A549 (cell line): ENCODE data around the gene CD9. TPM values are rescaled to one million over a fixed set of nuclear protein-coding genes. Genes with fewer than 3 reads are reported as not detected.

Experiments
- ATAC-seq, 2 experiments: fragments of 200-7000 bp in 1 of 2; fragments of >200 bp in 1 of 2; cut with Nextera tagmentation in 1 of 2; cut with Tn5 transposase in 1 of 2; 3 replicates each; pipeline versions ENCODE4 v1.8.0 to v1.9.1; 2018 to 2020; ENCODE audit warnings: mild to moderate bottlenecking in 1 of 2, moderate library complexity in 1 of 2
- CTCF ChIA-PET: fragments of 300-600 bp; sonication (Branson Sonifier 250); formaldehyde crosslinking; extraction: SDS; loops from one replicate; lab custom pipeline; 2021; ENCODE audit warnings: antibody characterized with exemption, inconsistent platforms; lab: Yijun Ruan, JAX
- POLR2A ChIA-PET: fragments of 350-600 bp; formaldehyde crosslinking; extraction: SDS; loops from one replicate; lab custom pipeline; 2021; ENCODE audit warnings: antibody characterized with exemption, inconsistent platforms; lab: Yijun Ruan, JAX
- DNase-seq, 2 experiments: peaks; one replicate each; pipeline versions ENCODE4 v3.0.0 to v3.0.0-alpha.2; 2011 to 2016; ENCODE audit warnings: low read depth in 1 of 2, low spot score in 1 of 2
- FAIRE-seq: peaks from 2 replicates; lab custom pipeline; 2011; peaks lifted over from hg19 to GRCh38; lab: Jason Lieb, UNC
- H3K27ac ChIP-seq, 2 experiments: fragments of >200 bp; sonication (Bioruptor Twin); formaldehyde crosslinking; 3 replicates each; pipeline ENCODE4 v1.5.1; 2016 to 2017
- H3K4me1 ChIP-seq: fragments of >200 bp; sonication (Bioruptor Twin); formaldehyde crosslinking; 3 replicates; pipeline ENCODE4 v1.6.1; 2016
- H3K4me2 ChIP-seq: fragments of >200 bp; sonication (Bioruptor Twin); formaldehyde crosslinking; 3 replicates; pipeline ENCODE4 v1.6.1; 2016
- H3K4me3 ChIP-seq: fragments of >200 bp; sonication (Bioruptor Twin); formaldehyde crosslinking; 3 replicates; pipeline ENCODE4 v1.5.1; 2016
- H3K9me3 ChIP-seq: fragments of >200 bp; sonication (Bioruptor Twin); formaldehyde crosslinking; 3 replicates; pipeline ENCODE4 v1.6.1; 2016
- CBX2 ChIP-seq: fragments of 200-600 bp; sonication (generic); IDR thresholded peaks from 2 replicates; pipeline ENCODE4 v1.6.1; 2016; ENCODE audit warnings: low read depth, mild to moderate bottlenecking, borderline replicate concordance
- CEBPB ChIP-seq, 2 experiments: fragments of >200 bp in 1 of 2; sonication (Bioruptor Twin) in 1 of 2; formaldehyde crosslinking in 1 of 2; IDR thresholded peaks; 2 replicates each; pipeline ENCODE4 v1.6.1; 2012 to 2016
- CHD2 ChIP-seq: fragments of 150-350 bp; IDR thresholded peaks from 2 replicates; pipeline ENCODE4 v1.6.1; 2014; ENCODE audit warnings: low read length; ENCODE audit not compliant: partially characterized antibody
- EHF ChIP-seq: fragments of 250-450 bp; sonication (Bioruptor Pico); IDR thresholded peaks from 2 replicates; pipeline ENCODE4 v1.5.0; 2020; ENCODE audit warnings: mild to moderate bottlenecking
- FOSL2 ChIP-seq, 2 experiments: fragments of 450-650 bp in 1 of 2; fragments of >200 bp in 1 of 2; sonication (Bioruptor Twin) in 1 of 2; formaldehyde crosslinking; IDR thresholded peaks; 2 replicates each; pipeline versions ENCODE4 v1.5.0 to v1.6.1; 2016 to 2020; ENCODE audit warnings: mild to moderate bottlenecking in 1 of 2, moderate library complexity in 1 of 2
- GATA3 ChIP-seq: IDR thresholded peaks from 2 replicates; pipeline ENCODE4 v1.6.1; 2012; ENCODE audit warnings: borderline replicate concordance
- HEYL ChIP-seq: fragments of 250-450 bp; sonication (Bioruptor Pico); IDR thresholded peaks from 2 replicates; pipeline ENCODE4 v1.8.0; 2021; ENCODE audit warnings: mild to moderate bottlenecking, moderate library complexity
- HOXB13 ChIP-seq: fragments of 250-450 bp; sonication (Bioruptor Pico); IDR thresholded peaks from 2 replicates; pipeline ENCODE4 v1.5.0; 2020; ENCODE audit warnings: low read depth, mild to moderate bottlenecking, moderate library complexity
- HOXB5 ChIP-seq: fragments of 250-450 bp; sonication (Bioruptor Pico); IDR thresholded peaks from 2 replicates; pipeline ENCODE4 v1.5.0; 2020; ENCODE audit warnings: mild to moderate bottlenecking, moderate library complexity
- JUN ChIP-seq, 2 experiments: fragments of >200 bp; sonication (Bioruptor Twin); formaldehyde crosslinking; IDR thresholded peaks; 2 replicates in 1 of 2; 3 replicates in 1 of 2; pipeline ENCODE4 v1.6.1; 2016 to 2017
- JUNB ChIP-seq: fragments of >200 bp; sonication (Bioruptor Twin); formaldehyde crosslinking; IDR thresholded peaks from 2 replicates; pipeline ENCODE4 v1.6.1; 2016
- KDM1A ChIP-seq: fragments of 200-600 bp; sonication (generic); IDR thresholded peaks from 2 replicates; pipeline ENCODE4 v1.6.1; 2016; ENCODE audit warnings: low read depth, mild to moderate bottlenecking
- MAFK ChIP-seq: fragments of 450-650 bp; IDR thresholded peaks from 2 replicates; pipeline ENCODE4 v1.6.1; 2014; ENCODE audit not compliant: partially characterized antibody
- POLR2A ChIP-seq: IDR thresholded peaks from 2 replicates; pipeline ENCODE4 v1.6.1; 2012; ENCODE audit warnings: mild to moderate bottlenecking, low read length
- RAD21 ChIP-seq, 2 experiments: fragments of >200 bp in 1 of 2; sonication (Bioruptor Twin) in 1 of 2; formaldehyde crosslinking in 1 of 2; IDR thresholded peaks in 1 of 2; conservative IDR thresholded peaks in 1 of 2; 2 replicates in 1 of 2; 3 replicates in 1 of 2; pipeline ENCODE4 v1.6.1; 2012 to 2018; ENCODE audit warnings: inconsistent platforms in 1 of 2
- RARB ChIP-seq: fragments of 250-450 bp; sonication (Bioruptor Pico); IDR thresholded peaks from 2 replicates; pipeline ENCODE4 v1.8.0; 2021; ENCODE audit warnings: mild to moderate bottlenecking, moderate library complexity
- RFX5 ChIP-seq: fragments of 450-650 bp; IDR thresholded peaks from 2 replicates; pipeline ENCODE4 v1.7.1; 2014; ENCODE audit warnings: antibody characterized with exemption, mild to moderate bottlenecking, moderate library complexity
- TFCP2L1 ChIP-seq: fragments of 250-450 bp; sonication (Bioruptor Pico); IDR thresholded peaks from 2 replicates; pipeline ENCODE4 v1.5.0; 2021; ENCODE audit warnings: mild to moderate bottlenecking
- ZFP36 ChIP-seq: fragments of 450-650 bp; IDR thresholded peaks from 2 replicates; pipeline ENCODE4 v1.6.1; 2014; ENCODE audit warnings: borderline replicate concordance; ENCODE audit not compliant: partially characterized antibody
- WGBS: methylation state at CpG from one replicate; pipeline ENCODE4 v1.1.6; 2017; ENCODE audit errors: missing lambda C conversion rate; 5-methylcytosine and 5-hydroxymethylcytosine counted together
- polyA plus RNA-seq, 4 experiments: library from polyadenylated mRNA; depleted of rRNA in 3 of 4; stranded (reverse); fragments of >200 nt; fragmentation: RNase III in 1 of 4; extraction: RNeasy Plus Mini Kit Qiagen cat#74134 plus additional on column Dnase treatment in 1 of 4; gene quantifications; 2 replicates in 3 of 4; 3 replicates in 1 of 4; pipeline ENCODE4 v1.2.3, GENCODE V29; 2011 to 2017
- TF ChIP-seq, protein P1 (sequence below): IDR thresholded peaks from 2 replicates; pipeline ENCODE4 v1.6.1; 2012

The CD9 gene
- polyA plus RNA-seq, 2 of the 4 experiments (the other 2 are of a cell fraction): 116 to 185 TPM

DNA sequence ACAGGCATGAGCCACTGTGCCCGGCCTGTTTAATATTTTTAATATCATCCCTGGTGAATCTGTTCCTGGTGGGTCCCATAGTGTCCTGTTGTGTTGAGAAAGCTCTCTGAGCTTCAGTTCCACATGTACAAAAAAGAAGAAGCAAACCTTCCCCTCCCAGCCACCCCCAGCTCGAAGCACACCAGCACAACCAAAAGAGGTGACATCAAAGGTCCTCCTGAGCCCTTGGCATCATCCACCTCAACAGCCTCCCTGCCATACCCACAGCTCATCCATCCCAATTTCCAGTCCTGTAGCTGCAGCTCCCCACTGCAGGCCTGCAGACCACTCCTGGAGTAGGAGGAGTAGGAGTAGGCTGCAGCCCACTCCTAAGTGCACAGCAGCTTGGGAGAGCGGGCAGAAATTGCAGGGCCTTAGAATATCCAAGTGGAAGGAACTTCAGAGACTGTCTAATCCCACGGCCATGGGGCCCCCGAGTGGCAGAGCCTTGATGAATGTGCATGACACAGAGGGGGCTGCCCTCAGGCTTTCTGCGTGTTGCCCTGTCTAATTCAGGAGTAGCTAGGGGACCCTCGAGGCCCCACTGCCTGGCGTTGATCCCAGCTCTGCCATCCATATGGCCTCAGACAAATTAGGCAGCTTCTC, 36.7 kb upstream of the CD9 start:
- H3K4me1 ChIP-seq: peaks cover 16% of the 10 kb centered on the region
- CTCF ChIA-PET: interaction anchor here (0.7 to 2.0 kb wide), 4 partner anchors 9 to 116 kb away, joined by 3 to 10 read pairs (median 6); no protein-coding TSS in a partner anchor
- no peak for DNase-seq
- no peak for FAIRE-seq
- no peak overlapping the region for H3K4me2 ChIP-seq
- 73% methylated on average over 8 of the region's 8 CpGs for whole genome bisulfite sequencing
- no peak for TF ChIP-seq RAD21 (conservative IDR thresholded peaks at IDR 0.05 in 1 of 2, IDR thresholded peaks at IDR 0.05 in 1 of 2)
- TF ChIP-seq POLR2A: no peak
- no peaks in the 10 kb centered on the region for H3K9me3 ChIP-seq
- no peak overlapping the region for H3K27ac ChIP-seq
- POLR2A ChIA-PET: no interaction called here
- no peak for ATAC-seq
- H3K4me3 ChIP-seq: no peak overlapping the region

DNA sequence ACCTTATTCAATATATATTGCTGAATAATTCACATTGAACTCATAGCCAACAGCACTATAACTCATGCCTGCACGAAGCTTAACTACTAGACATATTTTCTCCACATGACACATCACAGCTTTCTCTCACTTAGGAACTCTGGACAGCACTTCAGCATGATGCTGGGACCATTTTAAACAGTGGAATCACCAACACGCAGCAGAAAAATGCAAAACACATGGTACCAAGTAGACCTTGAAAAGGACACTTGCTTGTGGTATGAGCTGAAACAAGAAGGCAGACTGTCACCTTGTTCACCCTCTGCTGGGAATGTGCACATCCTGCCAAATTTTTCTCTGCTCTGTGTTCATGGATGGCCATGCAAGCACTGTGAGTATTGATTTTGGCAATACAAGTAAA, 34.8 kb upstream of the CD9 start:
- POLR2A ChIA-PET: interaction anchor here (0.6 kb wide), 1 partner anchor 53 kb away, joined by 17 read pairs; no protein-coding TSS in a partner anchor
- FAIRE-seq (no peak), ATAC-seq (no peak), DNase-seq (no peak)
- TF ChIP-seq FOSL2 (IDR thresholded peaks at IDR 0.05): no peak
- no peak for TF ChIP-seq FOSL2 (CRISPR knock-in tag; IDR thresholded peaks at IDR 0.05)
- no peak for TF ChIP-seq RFX5
- H3K4me2 ChIP-seq: no peak overlapping the region
- 61% methylated on average over 2 of the region's 2 CpGs for WGBS
- peaks cover 16% of the 10 kb centered on the region for H3K4me1 ChIP-seq
- no peak overlapping the region for H3K4me3 ChIP-seq
- H3K9me3 ChIP-seq: no peaks in the 10 kb centered on the region
- CTCF ChIA-PET: interaction anchor here (1.1 to 4.9 kb wide), 3 partner anchors 30 to 119 kb away, joined by 3 to 14 read pairs (median 4); no protein-coding TSS in a partner anchor
- H3K27ac ChIP-seq: no peak overlapping the region

DNA sequence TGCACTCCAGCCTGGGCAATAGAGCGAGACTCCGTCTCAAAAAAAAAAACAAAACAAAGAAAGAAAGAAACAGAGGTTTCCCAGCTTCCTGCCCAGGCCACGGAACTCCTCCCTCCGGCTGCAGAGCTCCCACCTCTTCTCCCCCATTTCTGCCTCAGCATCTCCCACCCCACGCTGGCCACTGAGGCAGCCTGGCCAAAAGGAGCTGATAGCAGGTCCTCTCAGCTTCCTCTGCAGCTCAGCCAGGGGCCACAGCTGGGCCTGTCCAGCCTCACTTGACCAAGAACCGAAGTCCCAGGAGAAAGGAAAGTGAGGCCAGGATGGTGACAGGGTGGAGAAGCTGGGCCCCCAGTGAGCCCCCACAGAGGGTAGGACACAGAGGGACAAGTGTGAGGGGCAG, 33.4 kb upstream of the CD9 start:
- Histone ChIP-seq H3K4me3 (no peak overlapping the region), H3K4me2 (peak overlapping the region; percentile 66; the same call in 1 of the 3 replicates), H3K27ac (peak overlapping the region; percentile 18 to 79; a peak in 5 of 6 replicates), H3K4me1 (peaks cover 16% of the 10 kb centered on the region)
- no peak for FAIRE-seq
- ATAC-seq: no peak
- 92% methylated on average over 6 of the region's 6 CpGs for WGBS
- CTCF ChIA-PET: interaction anchor here (0.9 to 4.9 kb wide), 5 partner anchors 17 to 113 kb away, joined by 3 to 14 read pairs (median 4); no protein-coding TSS in a partner anchor
- TF ChIP-seq CBX2: no peak
- TF ChIP-seq CEBPB (IDR thresholded peaks at IDR 0.05): no peak
- no peak for TF ChIP-seq CHD2
- no peak for TF ChIP-seq EHF (CRISPR knock-in tag)
- no peak for TF ChIP-seq GATA3
- TF ChIP-seq RAD21 (conservative IDR thresholded peaks at IDR 0.05 in 1 of 2, IDR thresholded peaks at IDR 0.05 in 1 of 2): no peak
- TF ChIP-seq RARB (CRISPR knock-in tag): no peak
- no peak for TF ChIP-seq HEYL (CRISPR knock-in tag)
- TF ChIP-seq HOXB13 (CRISPR knock-in tag): no peak
- no peak for TF ChIP-seq JUNB
- no peak for TF ChIP-seq JUN (IDR thresholded peaks at IDR 0.05)
- no peak for TF ChIP-seq MAFK
- TF ChIP-seq, protein P1, sequence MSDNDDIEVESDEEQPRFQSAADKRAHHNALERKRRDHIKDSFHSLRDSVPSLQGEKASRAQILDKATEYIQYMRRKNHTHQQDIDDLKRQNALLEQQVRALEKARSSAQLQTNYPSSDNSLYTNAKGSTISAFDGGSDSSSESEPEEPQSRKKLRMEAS: no peak
- no peak for TF ChIP-seq HOXB5 (CRISPR knock-in tag)
- TF ChIP-seq POLR2A: no peak
- TF ChIP-seq, all 56 proteins: peak for 0
- no peaks in the 10 kb centered on the region for H3K9me3 ChIP-seq
- POLR2A ChIA-PET: interaction anchor here (1.1 to 1.5 kb wide), 2 partner anchors 74 to 111 kb away, joined by 3 to 8 read pairs; no protein-coding TSS in a partner anchor
- no peak for DNase-seq

DNA sequence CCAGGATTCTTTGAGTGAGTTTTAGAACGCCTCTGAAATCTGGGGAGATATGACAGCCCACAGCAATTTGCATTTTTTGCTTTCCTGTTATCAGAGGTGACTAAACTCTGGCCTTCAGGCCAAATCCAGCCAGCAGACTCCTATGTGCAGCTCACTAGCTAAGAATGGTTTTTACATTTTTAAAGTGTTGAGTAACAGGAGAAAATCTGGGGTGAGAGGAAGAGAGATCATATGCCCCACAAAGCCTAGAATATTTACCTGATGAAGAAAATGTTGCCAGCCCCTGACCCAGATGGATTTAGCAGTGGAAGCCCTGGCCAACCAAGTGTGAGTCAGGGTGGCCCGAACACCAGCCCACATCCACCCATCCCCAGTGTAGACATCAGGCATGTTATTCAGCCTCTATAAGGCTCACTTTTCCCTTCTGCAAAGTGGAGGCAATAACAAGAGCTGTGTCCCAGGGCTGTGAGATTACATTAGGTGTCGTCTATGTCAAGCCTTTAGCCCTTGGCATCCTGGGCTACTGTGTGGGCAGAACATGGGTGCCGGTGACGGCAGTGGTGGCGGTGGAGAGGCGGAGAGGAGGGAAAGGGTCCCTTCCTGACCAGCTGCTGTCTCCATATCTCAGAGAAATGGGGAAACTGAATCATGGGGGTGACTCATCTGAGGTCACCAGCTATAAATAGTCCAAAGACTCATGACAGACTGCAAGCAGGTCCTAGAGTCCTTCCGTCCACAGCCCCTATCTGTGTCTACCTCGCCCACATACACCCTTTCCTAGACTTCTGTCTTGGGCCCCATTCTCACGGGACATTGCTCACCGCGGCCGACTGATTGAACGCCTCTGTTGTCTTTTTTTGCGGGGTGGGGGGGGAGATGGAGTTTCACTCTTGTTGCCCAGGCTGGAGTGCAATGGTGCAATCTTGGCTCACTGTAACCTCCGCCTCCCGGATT, 32.6 kb upstream of the CD9 start:
- H3K4me1 ChIP-seq: peaks cover 16% of the 10 kb centered on the region
- H3K4me2 ChIP-seq: peak overlapping the region; percentile 66
- H3K27ac ChIP-seq: peak overlapping the region; percentile 36 to 79; a peak in 5 of 6 replicates
- no peaks in the 10 kb centered on the region for H3K9me3 ChIP-seq
- peak; percentile 89 to 92 for ATAC-seq
- TF ChIP-seq JUN (IDR thresholded peaks at IDR 0.05) (peak in 1 of 2 experiments; percentile 25; a peak in 1 of 5 replicates), TFCP2L1 (CRISPR knock-in tag) (no peak), ZFP36 (no peak), JUNB (peak; percentile 59), FOSL2 (IDR thresholded peaks at IDR 0.05) (peak; percentile 78), FOSL2 (CRISPR knock-in tag; IDR thresholded peaks at IDR 0.05) (peak; percentile 94), KDM1A (no peak)
- TF ChIP-seq, all 56 proteins: peak for 3
- peak; percentile 44 to 61 for DNase-seq
- no peak overlapping the region for H3K4me3 ChIP-seq
- CTCF ChIA-PET: interaction anchor here (0.6 to 4.9 kb wide), 9 partner anchors 10 to 112 kb away, joined by 3 to 14 read pairs (median 3); no protein-coding TSS in a partner anchor
- POLR2A ChIA-PET: interaction anchor here (1.1 to 1.5 kb wide), 2 partner anchors 74 to 110 kb away, joined by 3 to 8 read pairs; no protein-coding TSS in a partner anchor
- WGBS: 43% methylated on average over 17 of the region's 17 CpGs
- no peak for FAIRE-seq
